Body of pancreas (tissue), 4 donors: ENCODE data around the gene NCF4.

Experiments used
- POLR2A ChIP-seq, 3 donors: fragments of 450-650 bp; IDR thresholded peaks; one replicate each; pipeline ENCODE4 v1.6.1; 2016; ENCODE audit warnings: antibody characterized with exemption in 3 of 3, mild to moderate bottlenecking in 2 of 3
- TF ChIP-seq, protein P1 (sequence below), 7 experiments: fragments of 450-650 bp in 4 of 7; fragments of 200-600 bp in 3 of 7; sonication (generic) in 3 of 7; IDR thresholded peaks; one replicate each; pipeline ENCODE4 v1.5.1; 2016 to 2019; ENCODE audit warnings: antibody characterized with exemption in 7 of 7

DNA sequence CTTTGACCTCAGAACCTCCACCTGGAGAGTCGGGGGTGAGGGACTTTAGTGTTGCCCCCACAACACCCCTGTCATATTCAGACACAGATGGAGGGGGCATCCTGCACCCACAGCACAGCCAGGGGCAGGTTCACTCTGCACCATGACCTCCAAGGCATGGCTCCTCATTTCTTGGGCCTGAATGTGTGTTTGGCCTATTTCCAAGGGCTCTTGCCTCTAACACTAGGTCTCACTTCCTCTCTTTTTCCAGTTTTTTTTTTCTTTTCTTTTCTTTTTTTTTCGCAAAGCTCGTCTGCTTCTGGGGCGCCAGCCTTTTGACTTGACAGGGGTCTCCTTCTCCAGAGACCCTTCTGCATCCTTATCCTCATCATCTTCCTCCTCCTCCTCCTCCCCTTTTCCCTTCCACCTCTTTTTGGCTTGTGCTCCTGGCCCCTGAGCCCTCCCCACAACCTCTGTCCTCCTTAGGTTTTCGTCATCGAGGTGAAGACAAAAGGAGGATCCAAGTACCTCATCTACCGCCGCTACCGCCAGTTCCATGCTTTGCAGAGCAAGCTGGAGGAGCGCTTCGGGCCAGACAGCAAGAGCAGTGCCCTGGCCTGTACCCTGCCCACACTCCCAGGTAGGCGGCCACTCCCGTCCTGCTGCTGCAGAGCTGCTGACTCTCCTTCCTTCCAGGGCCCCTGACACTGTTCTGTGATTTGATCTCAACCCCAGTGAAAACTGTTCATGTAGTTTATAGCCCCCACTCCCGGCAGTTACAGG is 3.8 kb downstream of the NCF4 start:
- TF ChIP-seq, protein P1, sequence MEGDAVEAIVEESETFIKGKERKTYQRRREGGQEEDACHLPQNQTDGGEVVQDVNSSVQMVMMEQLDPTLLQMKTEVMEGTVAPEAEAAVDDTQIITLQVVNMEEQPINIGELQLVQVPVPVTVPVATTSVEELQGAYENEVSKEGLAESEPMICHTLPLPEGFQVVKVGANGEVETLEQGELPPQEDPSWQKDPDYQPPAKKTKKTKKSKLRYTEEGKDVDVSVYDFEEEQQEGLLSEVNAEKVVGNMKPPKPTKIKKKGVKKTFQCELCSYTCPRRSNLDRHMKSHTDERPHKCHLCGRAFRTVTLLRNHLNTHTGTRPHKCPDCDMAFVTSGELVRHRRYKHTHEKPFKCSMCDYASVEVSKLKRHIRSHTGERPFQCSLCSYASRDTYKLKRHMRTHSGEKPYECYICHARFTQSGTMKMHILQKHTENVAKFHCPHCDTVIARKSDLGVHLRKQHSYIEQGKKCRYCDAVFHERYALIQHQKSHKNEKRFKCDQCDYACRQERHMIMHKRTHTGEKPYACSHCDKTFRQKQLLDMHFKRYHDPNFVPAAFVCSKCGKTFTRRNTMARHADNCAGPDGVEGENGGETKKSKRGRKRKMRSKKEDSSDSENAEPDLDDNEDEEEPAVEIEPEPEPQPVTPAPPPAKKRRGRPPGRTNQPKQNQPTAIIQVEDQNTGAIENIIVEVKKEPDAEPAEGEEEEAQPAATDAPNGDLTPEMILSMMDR (IDR thresholded peaks at IDR 0.05) = no peak
- no peak for TF ChIP-seq POLR2A (IDR thresholded peaks at IDR 0.05)
